Activated CD8-positive, alpha-beta memory T cell treated with anti-CD3 and anti-CD28 coated beads, Interleukin-2, amount 10 ng/mL, durations not matched to agents 7 days and 5 days (primary cell): ENCODE results near the gene ALKBH7. TPM values are rescaled to one million over a fixed set of nuclear protein-coding genes. Genes with fewer than 3 reads are reported as not detected.

Experiments
- microRNA-seq: library from miRNA; unstranded; fragments of <30 nt; microRNA quantifications from one replicate; pipeline ENCODE4 v1.2.0, GENCODE V29; 2022
- total RNA-seq, 2 experiments: library from RNA; stranded (reverse); gene quantifications; one replicate each; pipeline ENCODE4 v1.2.3, GENCODE V29; 2021

The ALKBH7 gene
- total RNA-seq, 2 experiments from 2014 or later = 31.9 to 45.8 TPM

Small RNAs within 50 kb of the gene (microRNA-seq; reads per million reads assigned to microRNA genes)
- gene MIR3940 = 19.2 reads per million, percentile 42 among the genes with 10 or more reads in this experiment
- gene MIR6790 = not detected
- not detected for gene MIR6885

Other genes starting within 250 kb of the ALKBH7 start
- gene ACSBG2, start 237.1 kb upstream of the ALKBH7 start, total RNA-seq = not detected
- 10 to 100 TPM; 40.5 to 47.1 TPM for gene MLLT1, start 92.8 kb upstream of the ALKBH7 start, total RNA-seq
- gene ACER1, start 39.2 kb upstream of the ALKBH7 start, total RNA-seq = under 1 TPM in 1 of 2 experiments, not detected in 1; 0.26 TPM
- 100 to 1,000 TPM; 141 to 145 TPM for gene CLPP, start 11.3 kb upstream of the ALKBH7 start, total RNA-seq
- gene PSPN, start 3.1 kb downstream of the ALKBH7 start, total RNA-seq = 1 to 10 TPM; 1.8 to 2.6 TPM
- gene GTF2F1, start 20.4 kb downstream of the ALKBH7 start, total RNA-seq = 10 to 100 TPM; 64.7 to 77.4 TPM
- gene KHSRP, start 52.0 kb downstream of the ALKBH7 start, total RNA-seq = 100 to 1,000 TPM; 341 to 364 TPM
- gene SLC25A41, start 61.0 kb downstream of the ALKBH7 start, total RNA-seq = under 1 TPM; 0.44 to 0.52 TPM
- 10 to 100 TPM; 25.2 to 27.9 TPM for gene SLC25A23, start 87.0 kb downstream of the ALKBH7 start, total RNA-seq
- gene CRB3, start 91.5 kb downstream of the ALKBH7 start, total RNA-seq = under 1 TPM; 0.45 to 0.55 TPM
- 100 to 1,000 TPM; 100 to 113 TPM for gene DENND1C, start 109.0 kb downstream of the ALKBH7 start, total RNA-seq
- 1 to 10 TPM; 7.5 to 8.1 TPM for gene TUBB4A, start 129.5 kb downstream of the ALKBH7 start, total RNA-seq
- gene TNFSF9, start 158.2 kb downstream of the ALKBH7 start, total RNA-seq = 10 to 100 TPM in 1 of 2 experiments, 1 to 10 TPM in 1; 4.7 to 18.5 TPM
- 100 to 1,000 TPM in 1 of 2 experiments, 10 to 100 TPM in 1; 74.3 to 184 TPM for gene CD70, start 218.4 kb downstream of the ALKBH7 start, total RNA-seq